RWPE1 (cell line): ENCODE measurements around the gene TBXAS1.

Experiments used
- CTCF ChIA-PET: fragments of 350-600 bp; sonication (Branson Sonifier 250); formaldehyde crosslinking; extraction: SDS; loops from one replicate; lab custom pipeline; 2021; lab: Yijun Ruan, JAX
- POLR2A ChIA-PET: fragments of 400-600 bp; formaldehyde crosslinking; extraction: SDS; loops from one replicate; lab custom pipeline; 2020; ENCODE audit warnings: antibody characterized with exemption; ENCODE audit not compliant: low non-redundant PET; lab: Yijun Ruan, JAX
- DNase-seq: peaks from one replicate; pipeline ENCODE4 v3.0.0; 2012; ENCODE audit warnings: low spot score
- H3K27ac ChIP-seq: fragments of 450-650 bp; 2 replicates; pipeline ENCODE4 v1.5.1; 2017
- CTCF ChIP-seq: fragments of 450-650 bp; conservative IDR thresholded peaks from 2 replicates; pipeline ENCODE4 v1.5.1; 2017; ENCODE audit warnings: low read depth, mild to moderate bottlenecking

The TBXAS1 gene

GRCh38 chr7:140039896-140040295 is 210.8 kb downstream of the TBXAS1 start:
- ChIA-PET CTCF (no interaction called here), POLR2A (no interaction called here)
- TF ChIP-seq CTCF: no peak
- H3K27ac ChIP-seq: no peak overlapping the region
- DNase-seq: no peak

- no peak for DNase-seq
- CTCF ChIA-PET: no interaction called here
- H3K27ac ChIP-seq: no peak overlapping the region
- POLR2A ChIA-PET: no interaction called here
- no peak for TF ChIP-seq CTCF
Observed at GRCh38 chr7:140041659-140042385, 212.8 kb downstream of the TBXAS1 start.

GRCh38 chr7:140042386-140042670 is 213.3 kb downstream of the TBXAS1 start:
- no peak for DNase-seq
- ChIA-PET CTCF (no interaction called here), POLR2A (no interaction called here)
- TF ChIP-seq CTCF: no peak
- H3K27ac ChIP-seq: no peak overlapping the region

GRCh38 chr7:140044251-140044650 is 215.2 kb downstream of the TBXAS1 start:
- CTCF ChIA-PET: interaction anchor here (0.7 kb wide), 1 partner anchor 426 kb away, joined by 7 read pairs; no protein-coding TSS in a partner anchor

GRCh38 chr7:140045697-140046096 is 216.6 kb downstream of the TBXAS1 start:
- H3K27ac ChIP-seq: no peak overlapping the region
- POLR2A ChIA-PET: no interaction called here
- DNase-seq: no peak
- CTCF ChIA-PET: no interaction called here
- TF ChIP-seq CTCF: no peak

More at GRCh38 chr7:140044251-140044650, 215.2 kb downstream of the TBXAS1 start:
- no peak for TF ChIP-seq CTCF
- no peak overlapping the region for H3K27ac ChIP-seq
- POLR2A ChIA-PET: no interaction called here
- no peak for DNase-seq

GRCh38 chr7:140047197-140047596 is 218.1 kb downstream of the TBXAS1 start:
- no peak overlapping the region for H3K27ac ChIP-seq
- ChIA-PET POLR2A (no interaction called here), CTCF (no interaction called here)
- no peak for TF ChIP-seq CTCF
- no peak for DNase-seq
